Measurements from ENCODE around the gene RPL39L. TPM values are rescaled to one million over a fixed set of nuclear protein-coding genes. Genes with fewer than 3 reads are reported as not detected.

RPL39L gene
- total RNA-seq, 4 donors from 2014 or later, result 2.4 to 18.6 (median 12.4) TPM

- no peaks in the 10 kb centered on the region for H3K27me3 ChIP-seq
- 78 to 85% methylated on average over 2 of the region's 2 CpGs for WGBS, 2 donors
- no peaks in the 10 kb centered on the region for H3K36me3 ChIP-seq
- DNase-seq, result no peak
- intact Hi-C loops (cut with DNase I), result loop anchor here (10.0 kb wide), 1 partner anchor 325 kb away; the partner anchor contains the start of gene ADIPOQ
- TF ChIP-seq CTCF (IDR thresholded peaks at IDR 0.05) (no peak), POLR2A (IDR thresholded peaks at IDR 0.05) (no peak)
- H3K4me1 ChIP-seq, result peaks cover 7 to 30% (median 10%) of the 10 kb centered on the region in 3 donors
- no peak overlapping the region for H3K4me3 ChIP-seq
- H3K27ac ChIP-seq, result no peak overlapping the region
- H3K9me3 ChIP-seq, result no peaks in the 10 kb centered on the region
Observed at GRCh38 chr3:187169231-187169960, 30.1 kb upstream of the RPL39L start.

DNA sequence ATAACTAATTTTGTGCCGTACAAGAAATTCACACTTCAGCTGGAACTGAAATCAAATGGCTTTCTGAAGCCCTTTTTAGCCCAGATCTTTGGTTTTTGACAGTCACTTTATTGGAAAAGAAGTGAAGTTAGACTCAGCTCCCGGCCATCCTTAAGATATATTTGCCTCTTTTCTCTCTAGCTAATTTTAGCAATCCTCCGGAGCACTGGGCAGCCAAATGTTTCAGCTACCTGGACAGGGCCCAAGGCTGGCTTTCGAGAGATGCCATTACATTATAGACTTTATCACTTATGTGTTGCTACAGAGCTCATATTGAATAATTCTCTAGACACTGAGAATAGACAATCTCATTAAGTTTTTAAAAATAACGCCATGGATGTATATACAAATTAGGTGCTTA lies 28.5 kb upstream of the RPL39L start:
- TF ChIP-seq POLR2A (IDR thresholded peaks at IDR 0.05) (no peak), CTCF (IDR thresholded peaks at IDR 0.05) (no peak)
- no peaks in the 10 kb centered on the region for H3K9me3 ChIP-seq
- intact Hi-C loops (cut with DNase I), result loop anchor here (10.0 kb wide), 1 partner anchor 323 kb away; the partner anchor contains the start of gene ADIPOQ
- no peak for DNase-seq
- no peak overlapping the region for H3K4me3 ChIP-seq
- whole genome bisulfite sequencing, 2 donors, result 69 to 78% methylated on average over 5 of the region's 5 CpGs
- no peaks in the 10 kb centered on the region for H3K36me3 ChIP-seq
- no peak overlapping the region for H3K27ac ChIP-seq
- H3K4me1 ChIP-seq, result peaks cover 0 to 17% (median 0%) of the 10 kb centered on the region in 3 donors
- H3K27me3 ChIP-seq, result no peaks in the 10 kb centered on the region

GRCh38 chr3:187166750-187167149 lies 27.5 kb upstream of the RPL39L start:
- H3K27me3 ChIP-seq, result no peaks in the 10 kb centered on the region
- no peak overlapping the region for H3K27ac ChIP-seq
- no peak for DNase-seq
- TF ChIP-seq CTCF (IDR thresholded peaks at IDR 0.05), result no peak
- no peak for TF ChIP-seq POLR2A (IDR thresholded peaks at IDR 0.05)
- intact Hi-C loops (cut with DNase I), result loop anchor here (10.0 kb wide), 1 partner anchor 322 kb away; the partner anchor contains the start of gene ADIPOQ
- H3K9me3 ChIP-seq, result no peaks in the 10 kb centered on the region
- no peak overlapping the region for H3K4me3 ChIP-seq
- WGBS, 2 donors, result 71 to 75% methylated on average over 8 of the region's 8 CpGs
- H3K4me1 ChIP-seq, result peaks cover 0 to 17% (median 0%) of the 10 kb centered on the region in 3 donors
- H3K36me3 ChIP-seq, result no peaks in the 10 kb centered on the region

DNA sequence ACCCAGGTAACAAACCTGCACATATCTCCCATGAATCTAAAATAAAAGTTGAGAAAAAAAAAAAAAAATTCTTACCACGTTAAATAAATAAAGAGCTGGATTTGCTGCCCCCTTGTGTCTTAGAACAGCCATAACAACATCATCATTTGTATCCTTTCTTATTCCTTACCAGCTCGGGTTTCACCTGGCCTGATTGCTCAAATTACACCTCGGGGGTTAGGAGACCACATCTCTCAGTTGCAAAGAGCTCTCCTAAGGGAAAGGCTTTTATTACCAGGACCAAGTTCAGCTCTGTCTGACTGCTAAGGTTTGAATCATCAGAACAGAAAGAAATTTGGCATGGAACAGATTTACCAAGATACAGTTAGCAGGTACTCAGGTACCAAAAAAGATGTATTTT lies 25.8 kb upstream of the RPL39L start:
- Histone ChIP-seq H3K27me3 (no peaks in the 10 kb centered on the region), H3K36me3 (no peaks in the 10 kb centered on the region), H3K27ac (no peak overlapping the region), H3K4me1 (peaks cover 0 to 12% (median 0%) of the 10 kb centered on the region in 3 donors), H3K4me3 (no peak overlapping the region), H3K9me3 (peaks cover 0 to 4% (median 0%) of the 10 kb centered on the region in 3 donors)
- WGBS, 2 donors, result 0% methylated on average over 3 of the region's 3 CpGs
- intact Hi-C loops (cut with DNase I), result loop anchor here (10.0 kb wide), 1 partner anchor 320 kb away; the partner anchor contains the start of gene ADIPOQ
- no peak for DNase-seq
- TF ChIP-seq POLR2A (IDR thresholded peaks at IDR 0.05) (no peak), CTCF (IDR thresholded peaks at IDR 0.05) (peak; percentile 36 to 75 (median 66))

DNA sequence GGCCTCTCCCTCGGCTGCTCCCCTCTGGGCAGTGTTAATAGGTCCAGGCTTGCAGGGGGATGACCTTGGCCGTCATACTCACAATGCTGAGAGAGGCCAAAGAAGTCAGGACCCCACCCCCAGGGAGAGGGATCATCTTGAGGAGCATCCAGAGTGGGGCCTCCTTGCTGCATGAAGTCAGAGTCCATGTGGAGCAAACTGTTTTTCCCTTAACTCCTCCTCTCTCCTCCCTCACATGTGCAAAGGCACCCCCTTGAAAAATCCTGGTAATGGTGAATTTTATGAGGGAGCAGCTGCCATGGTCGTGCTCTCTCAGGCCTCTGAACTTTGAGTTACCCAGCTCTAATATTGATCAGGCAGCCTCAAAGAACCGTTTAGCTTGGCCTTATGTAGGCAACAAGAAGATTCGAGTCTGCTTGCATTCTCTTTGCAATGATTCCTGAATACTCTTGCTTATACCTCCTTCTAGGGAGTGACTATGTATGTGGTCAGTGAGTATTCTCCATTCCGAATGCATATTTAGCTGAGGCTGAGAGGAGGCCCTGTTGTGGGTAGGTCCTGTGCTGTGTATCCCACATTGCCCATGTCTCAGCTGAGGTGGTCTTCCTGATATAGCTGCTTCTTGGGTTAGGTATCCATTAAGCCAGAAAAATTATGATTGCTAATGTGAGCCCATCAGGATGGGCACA lies 23.1 kb upstream of the RPL39L start:
- intact Hi-C loops (cut with DNase I), result loop anchor here (10.0 kb wide), 1 partner anchor 318 kb away; the partner anchor contains the start of gene ADIPOQ
- WGBS, 2 donors, result 73 to 93% methylated on average over 4 to 5 of the region's 6 CpGs

More for the DNA sequence above, 23.1 kb upstream of the RPL39L start:
- H3K27me3 ChIP-seq, result no peaks in the 10 kb centered on the region
- peaks cover 0 to 16% (median 0%) of the 10 kb centered on the region in 3 donors for H3K9me3 ChIP-seq
- TF ChIP-seq POLR2A (IDR thresholded peaks at IDR 0.05), result no peak
- TF ChIP-seq CTCF (IDR thresholded peaks at IDR 0.05), result no peak
- H3K4me3 ChIP-seq, result no peak overlapping the region
- H3K36me3 ChIP-seq, result no peaks in the 10 kb centered on the region
- no peak for DNase-seq
- no peak overlapping the region for H3K27ac ChIP-seq
- H3K4me1 ChIP-seq, result no peaks in the 10 kb centered on the region
